ENCODE measurements around the gene KIF25.

KIF25 gene

GRCh38 chr6:168089186-168090063 lies 92.0 kb downstream of the KIF25 start:
- DNase-seq (ENCODE audit: low spot score) = no peak

GRCh38 chr6:168090064-168090690 lies 92.7 kb downstream of the KIF25 start:
- DNase-seq (ENCODE audit: low spot score) = no peak

GRCh38 chr6:168090706-168091105 lies 93.2 kb downstream of the KIF25 start:
- DNase-seq (ENCODE audit: low spot score) = no peak

GRCh38 chr6:168091381-168092264 lies 94.2 kb downstream of the KIF25 start:
- no peak for DNase-seq (ENCODE audit: low spot score)

GRCh38 chr6:168092541-168092940 lies 95.1 kb downstream of the KIF25 start:
- no peak for DNase-seq (ENCODE audit: low spot score)

GRCh38 chr6:168093071-168093505 lies 95.6 kb downstream of the KIF25 start:
- DNase-seq (ENCODE audit: low spot score) = no peak

- no peak for DNase-seq (ENCODE audit: low spot score)
Observed at GRCh38 chr6:168093634-168094033, 96.2 kb downstream of the KIF25 start.

All from AG08395 (cell line).